Panc1 (cell line): ENCODE data around the gene HAUS8.

Source experiments
- CTCF ChIP-seq: fragments of 450-650 bp; IDR thresholded peaks from 2 replicates; pipeline ENCODE4 v1.5.1; 2017; ENCODE audit warnings: mild to moderate bottlenecking
- POLR2AphosphoS5 ChIP-seq: IDR thresholded peaks from 2 replicates; pipeline ENCODE4 v1.6.1; 2012; ENCODE audit warnings: mild to moderate bottlenecking, low read depth, low read length, moderate library complexity
- REST ChIP-seq, 2 experiments: IDR thresholded peaks; 2 replicates each; pipeline ENCODE4 v1.6.1; 2011 to 2012; ENCODE audit warnings: low read depth in 2 of 2, control low read depth in 1 of 2, low read length in 1 of 2, mild to moderate bottlenecking in 1 of 2, moderate library complexity in 1 of 2; ENCODE audit not compliant: insufficient read depth in 1 of 2

- no peak for TF ChIP-seq CTCF
- no peak for TF ChIP-seq REST (IDR thresholded peaks at IDR 0.05; ENCODE audit: insufficient read depth in 1 of 2, low read depth in 2 of 2, low read length in 1 of 2)
- no peak for TF ChIP-seq POLR2AphosphoS5
Measured at GRCh38 chr19:17090583-17090982, 15.3 kb upstream of the HAUS8 start.
